ENCODE measurements around the gene SP140L. TPM values are rescaled to one million over a fixed set of nuclear protein-coding genes. Genes with fewer than 3 reads are reported as not detected.

Gene SP140L
- total and polyA plus RNA-seq, 10 of the 15 experiments (the other 5 are each of a cell fraction or from before 2014, with no cell fraction given), result 4.7 to 28.6 (median 15.0) TPM

DNA sequence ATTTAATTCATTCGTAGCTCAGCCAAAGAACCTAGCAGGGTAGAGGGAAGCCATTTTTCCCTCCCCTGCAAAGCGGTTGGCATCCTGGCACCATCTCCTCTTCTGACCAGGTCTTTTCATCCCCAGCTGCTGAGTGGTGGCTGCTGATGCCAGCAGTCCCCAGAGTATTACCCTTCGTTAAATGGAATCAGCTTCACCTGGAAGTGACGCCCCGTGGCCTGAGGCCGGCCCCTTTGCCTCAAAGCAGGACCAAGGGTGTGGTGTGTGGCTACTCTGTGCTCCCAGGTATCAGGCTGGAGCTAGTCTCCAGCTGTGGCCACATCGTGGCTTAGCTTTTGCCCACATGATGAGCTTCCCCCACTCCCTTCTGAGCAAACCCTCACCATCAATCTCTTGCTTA lies 76.8 kb downstream of the SP140L start:
- no peak overlapping the region for H3K9ac ChIP-seq (ENCODE audit: control insufficient read depth, insufficient read depth, low read length)
- no peaks in the 10 kb centered on the region for H4K20me1 ChIP-seq (ENCODE audit: control insufficient read depth, insufficient read depth)
- intact Hi-C loops (cut with micrococcal nuclease; ENCODE audit: unreplicated experiment), result no loop called here
- in situ Hi-C loops (cut with MboI), result no loop called here
- TF ChIP-seq ZNF384 (IDR thresholded peaks at IDR 0.05; ENCODE audit: borderline replicate concordance, low read depth, low read length) (no peak), ASH2L (IDR thresholded peaks at IDR 0.05; ENCODE audit: borderline replicate concordance, low read depth) (no peak), POU2F2 (IDR thresholded peaks at IDR 0.05; ENCODE audit: borderline replicate concordance, low read depth, low read length) (no peak), SMC3 (IDR thresholded peaks at IDR 0.05; ENCODE audit: borderline replicate concordance, low read length) (no peak), ZSCAN29 (IDR thresholded peaks at IDR 0.05) (no peak), RELA (IDR thresholded peaks at IDR 0.05; ENCODE audit: borderline replicate concordance, partially characterized antibody) (no peak), NBN (IDR thresholded peaks at IDR 0.05) (no peak), EP300 (IDR thresholded peaks at IDR 0.05; ENCODE audit: borderline replicate concordance in 1 of 2, control insufficient read depth in 1 of 2, low read depth in 2 of 2, low read length in 2 of 2) (no peak), ZNF24 (IDR thresholded peaks at IDR 0.05) (no peak), WRNIP1 (IDR thresholded peaks at IDR 0.05; ENCODE audit: borderline replicate concordance, low read depth, low read length) (no peak), POLR2A (IDR thresholded peaks at IDR 0.05; ENCODE audit: low read depth, low read length) (no peak)
- TF ChIP-seq, protein P1, sequence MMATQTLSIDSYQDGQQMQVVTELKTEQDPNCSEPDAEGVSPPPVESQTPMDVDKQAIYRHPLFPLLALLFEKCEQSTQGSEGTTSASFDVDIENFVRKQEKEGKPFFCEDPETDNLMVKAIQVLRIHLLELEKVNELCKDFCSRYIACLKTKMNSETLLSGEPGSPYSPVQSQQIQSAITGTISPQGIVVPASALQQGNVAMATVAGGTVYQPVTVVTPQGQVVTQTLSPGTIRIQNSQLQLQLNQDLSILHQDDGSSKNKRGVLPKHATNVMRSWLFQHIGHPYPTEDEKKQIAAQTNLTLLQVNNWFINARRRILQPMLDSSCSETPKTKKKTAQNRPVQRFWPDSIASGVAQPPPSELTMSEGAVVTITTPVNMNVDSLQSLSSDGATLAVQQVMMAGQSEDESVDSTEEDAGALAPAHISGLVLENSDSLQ (IDR thresholded peaks at IDR 0.05), result no peak
- no peaks in the 10 kb centered on the region for H3K27me3 ChIP-seq (replicated peaks in 1 of 2; ENCODE audit: control insufficient read depth in 2 of 2, insufficient read depth in 2 of 2, low read length in 1 of 2)
- ChIA-PET CTCF (interaction anchor here (1.1 kb wide), 1 partner anchor 11 kb away, joined by 3 read pairs; no protein-coding TSS in a partner anchor), RAD21 (ENCODE audit: unreplicated experiment) (interaction anchor here (1.4 kb wide), 1 partner anchor 201 kb away, joined by 3 read pairs; no protein-coding TSS in a partner anchor), SMC1A (ENCODE audit: uncharacterized antibody, unreplicated experiment) (no interaction called here), POLR2A (interaction anchor here (0.6 kb wide), 1 partner anchor 182 kb away, joined by 5 read pairs; no protein-coding TSS in a partner anchor)
- H3K4me1 ChIP-seq (ENCODE audit: control insufficient read depth, insufficient read depth, low read length), result no peaks in the 10 kb centered on the region
- H3K4me2 ChIP-seq (ENCODE audit: control insufficient read depth, insufficient read depth), result no peak overlapping the region
- peaks cover 2 to 5% of the 10 kb centered on the region in 2 experiments; a peak in 3 of 4 replicates for H3K36me3 ChIP-seq (ENCODE audit: control insufficient read depth in 2 of 2, insufficient read depth in 2 of 2, low read length in 1 of 2)
- H2AFZ ChIP-seq (ENCODE audit: control insufficient read depth, low read depth, low read length), result no peak overlapping the region
- no peaks in the 10 kb centered on the region for H3K9me3 ChIP-seq (replicated peaks; ENCODE audit: control insufficient read depth, insufficient read depth, low read length)
- FAIRE-seq (no peak), ATAC-seq (no peak), DNase-seq (ENCODE audit: low read depth, low spot score) (no peak)
- BruUV-seq (replicated peaks), result no TSS peak
- WGBS (ENCODE audit: insufficient coverage, insufficient replicate concordance, low lambda C conversion rate, missing lambda C conversion rate), result 100% methylated on average over 7 of the region's 7 CpGs
- no peak overlapping the region for H3K27ac ChIP-seq (ENCODE audit: control insufficient read depth, insufficient read depth)
- H3K79me2 ChIP-seq (ENCODE audit: control insufficient read depth, insufficient read depth, low read length), result no peaks in the 10 kb centered on the region
- H3K4me3 ChIP-seq, result no peak overlapping the region

All from GM12878 (cell line).